Nephron progenitor cell (in vitro differentiated cells): ENCODE measurements around the gene FSTL4.

ENCODE experiments used
- DNase-seq: peaks from one replicate; pipeline ENCODE4 v3.0.0; 2021
- H3K27ac Mint-ChIP-seq: 2 replicates; pipeline ENCODE4 v1.8.0; 2021; ENCODE audit warnings: mild to moderate bottlenecking, moderate library complexity, mixed read lengths
- H3K27me3 Mint-ChIP-seq: 2 replicates; pipeline ENCODE4 v1.8.0; 2021; ENCODE audit warnings: mild to moderate bottlenecking, low read depth, mixed read lengths; ENCODE audit not compliant: poor library complexity
- H3K36me3 Mint-ChIP-seq: 2 replicates; pipeline ENCODE4 v1.8.0; 2021; ENCODE audit warnings: low read depth, mixed read lengths
- H3K4me1 Mint-ChIP-seq: 2 replicates; pipeline ENCODE4 v1.8.0; 2021; ENCODE audit warnings: mixed read lengths
- H3K4me3 Mint-ChIP-seq: 2 replicates; pipeline ENCODE4 v1.8.0; 2021; ENCODE audit warnings: mild to moderate bottlenecking, moderate library complexity, mixed read lengths
- H3K9me3 Mint-ChIP-seq: 2 replicates; pipeline ENCODE4 v1.8.0; 2021; ENCODE audit warnings: mild to moderate bottlenecking, moderate library complexity, mixed read lengths
- CTCF ChIP-seq: fragments of 200-600 bp; sonication (generic); IDR thresholded peaks from 2 replicates; pipeline ENCODE4 v1.5.0; 2021; ENCODE audit warnings: antibody characterized with exemption

The FSTL4 gene

GRCh38 chr5:133562554-133562953, 49.8 kb downstream of the FSTL4 start:
- H3K9me3 Mint-ChIP-seq, result no peaks in the 10 kb centered on the region
- no peak for TF ChIP-seq CTCF
- peaks cover 41% of the 10 kb centered on the region for H3K27me3 Mint-ChIP-seq
- H3K36me3 Mint-ChIP-seq, result no peaks in the 10 kb centered on the region
- H3K27ac Mint-ChIP-seq, result no peak overlapping the region
- no peak for DNase-seq
- no peak overlapping the region for H3K4me3 Mint-ChIP-seq
- H3K4me1 Mint-ChIP-seq, result no peaks in the 10 kb centered on the region

- Mint-ChIP-seq H3K9me3 (no peaks in the 10 kb centered on the region), H3K27ac (no peak overlapping the region), H3K4me1 (no peaks in the 10 kb centered on the region), H3K27me3 (peaks cover 46% of the 10 kb centered on the region), H3K36me3 (no peaks in the 10 kb centered on the region), H3K4me3 (no peak overlapping the region)
- DNase-seq, result no peak
- TF ChIP-seq CTCF, result no peak
Observed at GRCh38 chr5:133559960-133560359, 52.4 kb downstream of the FSTL4 start.

GRCh38 chr5:133556551-133556950, 55.8 kb downstream of the FSTL4 start:
- Mint-ChIP-seq H3K27ac (no peak overlapping the region), H3K9me3 (no peaks in the 10 kb centered on the region), H3K4me3 (no peak overlapping the region), H3K36me3 (no peaks in the 10 kb centered on the region), H3K4me1 (no peaks in the 10 kb centered on the region), H3K27me3 (peaks cover 34% of the 10 kb centered on the region)
- no peak for TF ChIP-seq CTCF
- DNase-seq, result no peak

GRCh38 chr5:133554279-133554678, 58.1 kb downstream of the FSTL4 start:
- Mint-ChIP-seq H3K27ac (no peak overlapping the region), H3K36me3 (no peaks in the 10 kb centered on the region)

GRCh38 chr5:133552925-133553525, 59.3 kb downstream of the FSTL4 start:
- Mint-ChIP-seq H3K9me3 (no peaks in the 10 kb centered on the region), H3K4me3 (no peak overlapping the region), H3K4me1 (no peaks in the 10 kb centered on the region), H3K36me3 (no peaks in the 10 kb centered on the region), H3K27me3 (peaks cover 35% of the 10 kb centered on the region), H3K27ac (no peak overlapping the region)
- peak; percentile 78 for DNase-seq
- peak; percentile 90 for TF ChIP-seq CTCF

More at GRCh38 chr5:133554279-133554678, 58.1 kb downstream of the FSTL4 start:
- no peak for TF ChIP-seq CTCF
- H3K27me3 Mint-ChIP-seq, result peaks cover 37% of the 10 kb centered on the region
- no peaks in the 10 kb centered on the region for H3K9me3 Mint-ChIP-seq
- no peak overlapping the region for H3K4me3 Mint-ChIP-seq
- DNase-seq, result no peak
- no peaks in the 10 kb centered on the region for H3K4me1 Mint-ChIP-seq

- TF ChIP-seq CTCF, result no peak
- Mint-ChIP-seq H3K27me3 (peaks cover 27% of the 10 kb centered on the region), H3K4me3 (no peak overlapping the region), H3K36me3 (no peaks in the 10 kb centered on the region), H3K9me3 (peaks cover 11% of the 10 kb centered on the region), H3K27ac (no peak overlapping the region), H3K4me1 (no peaks in the 10 kb centered on the region)
- DNase-seq, result no peak
Observed at GRCh38 chr5:133546500-133546899, 65.8 kb downstream of the FSTL4 start.
